ENCODE measurements around the gene ORMDL1. TPM values are rescaled to one million over a fixed set of nuclear protein-coding genes. Genes with fewer than 3 reads are reported as not detected.

ORMDL1 gene
- total and polyA plus RNA-seq, 2 of the 4 experiments (the other 2 are of a cell fraction), result 35.8 to 66.8 TPM

GRCh38 chr2:189799030-189799331 lies 14.8 kb upstream of the ORMDL1 start:
- H3K4me2 ChIP-seq (ENCODE audit: low read depth, low read length), result no peak overlapping the region
- no peak overlapping the region for H4K91ac ChIP-seq (ENCODE audit: insufficient read depth, low read depth, low read length)
- no peak overlapping the region for H3K18ac ChIP-seq (ENCODE audit: low read depth, low read length)
- no peak overlapping the region for H2AK9ac ChIP-seq (replicated peaks; ENCODE audit: low read depth, low read length, poor library complexity)
- no peak overlapping the region for H3K27ac ChIP-seq (ENCODE audit: insufficient read depth, low read length)
- peaks cover 8% of the 10 kb centered on the region; the same call in 1 of the 2 replicates for H3K4me1 ChIP-seq (ENCODE audit: control insufficient read depth, insufficient read depth, low read length)
- intact Hi-C loops (cut with micrococcal nuclease), result no loop called here
- no peaks in the 10 kb centered on the region for H4K20me1 ChIP-seq (ENCODE audit: insufficient read depth, low read length)
- H2BK120ac ChIP-seq (ENCODE audit: low read depth, low read length), result no peak overlapping the region
- peaks cover 12 to 18% of the 10 kb centered on the region in 2 experiments for H3K79me1 ChIP-seq (ENCODE audit: low read depth in 1 of 2, low read length in 2 of 2)
- POLR2A ChIA-PET (ENCODE audit: unreplicated experiment), result no interaction called here
- H3K14ac ChIP-seq (replicated peaks; ENCODE audit: low read depth, low read length), result no peak overlapping the region
- no peak for TF ChIP-seq ELK1 (IDR thresholded peaks at IDR 0.05; ENCODE audit: borderline replicate concordance, low read depth, low read length)
- TF ChIP-seq MAZ (IDR thresholded peaks at IDR 0.05; ENCODE audit: borderline replicate concordance, low read depth, low read length), result no peak
- no peak for TF ChIP-seq MAFK (IDR thresholded peaks at IDR 0.05; ENCODE audit: low read depth, low read length)
- TF ChIP-seq RCOR1 (IDR thresholded peaks at IDR 0.05; ENCODE audit: insufficient replicate concordance, low read length), result no peak
- no peak for TF ChIP-seq MXI1 (IDR thresholded peaks at IDR 0.05; ENCODE audit: borderline replicate concordance, low read depth, low read length)
- no peak for TF ChIP-seq RFX5 (IDR thresholded peaks at IDR 0.05; ENCODE audit: low read depth, low read length)
- no peak for TF ChIP-seq BHLHE40 (IDR thresholded peaks at IDR 0.05; ENCODE audit: low read depth, low read length)
- TF ChIP-seq POLR2A (IDR thresholded peaks at IDR 0.05; ENCODE audit: low read depth, low read length), result no peak
- no peak for TF ChIP-seq RAD21 (IDR thresholded peaks at IDR 0.05; ENCODE audit: low read length)
- no peak for TF ChIP-seq FOS (IDR thresholded peaks at IDR 0.05; ENCODE audit: low read depth, low read length)
- no peak for TF ChIP-seq CHD1 (IDR thresholded peaks at IDR 0.05; ENCODE audit: low read depth, low read length)
- TF ChIP-seq SMC3 (IDR thresholded peaks at IDR 0.05; ENCODE audit: low read depth, low read length), result no peak
- TF ChIP-seq CEBPB (IDR thresholded peaks at IDR 0.05; ENCODE audit: low read depth, low read length), result no peak
- TF ChIP-seq NFE2L2 (IDR thresholded peaks at IDR 0.05; ENCODE audit: low read depth, low read length), result no peak
- no peak for TF ChIP-seq CTCF (conservative IDR thresholded peaks at IDR 0.05; ENCODE audit: low read depth, low read length)
- TF ChIP-seq USF2 (IDR thresholded peaks at IDR 0.05; ENCODE audit: low read depth, low read length), result no peak
- ATAC-seq (ENCODE audit: low read depth) (no peak), DNase-seq (no peak)
- peaks cover 7% of the 10 kb centered on the region for H3K36me3 ChIP-seq (ENCODE audit: control insufficient read depth, insufficient read depth, low read length)
- no peak overlapping the region for H3K4ac ChIP-seq (ENCODE audit: low read depth, low read length)
- no peaks in the 10 kb centered on the region for H3K27me3 ChIP-seq (ENCODE audit: control insufficient read depth, insufficient read depth, low read length)
- H3K4me3 ChIP-seq (ENCODE audit: insufficient read depth, low read depth, low read length), result no peak overlapping the region
- H2BK5ac ChIP-seq (ENCODE audit: low read depth, low read length, poor library complexity, severe bottlenecking), result peak overlapping the region; percentile 77
- peaks cover 5% of the 10 kb centered on the region for H3K9me1 ChIP-seq (ENCODE audit: insufficient read depth, low read length)
- H4K5ac ChIP-seq (ENCODE audit: low read depth, low read length), result no peak overlapping the region
- H2AK5ac ChIP-seq (ENCODE audit: low read depth, low read length), result no peak overlapping the region
- dilution Hi-C loops (cut with HindIII; ENCODE audit: low sequenced_read_pairs, unreplicated experiment), result no loop called here
- H3K23ac ChIP-seq (ENCODE audit: low read depth, low read length), result no peak overlapping the region
- peak overlapping the region in 1 of 2 experiments; percentile 55; a peak in 1 of 4 replicates for H4K8ac ChIP-seq (ENCODE audit: low read depth in 2 of 2, low read length in 2 of 2)
- in situ Hi-C loops (cut with MboI; ENCODE audit: low sequenced_read_pairs), result loop anchor here (5.0 kb wide), 1 partner anchor 268 kb away; no protein-coding TSS in a partner anchor
- no peak overlapping the region for H2BK20ac ChIP-seq (ENCODE audit: low read depth, low read length)
- H3K56ac ChIP-seq (ENCODE audit: extremely low read depth, insufficient read depth, low read length), result no peak overlapping the region
- CTCF ChIA-PET, result interaction anchor here (0.5 to 1.6 kb wide), 10 partner anchors 9 to 275 kb away, joined by 3 to 5 read pairs (median 3); no protein-coding TSS in a partner anchor
- no peaks in the 10 kb centered on the region for H3K9me3 ChIP-seq (ENCODE audit: control insufficient read depth, insufficient read depth, low read length)
- no TSS peak for BruUV-seq (replicated peaks)
- no peak overlapping the region for H2AFZ ChIP-seq (replicated peaks; ENCODE audit: low read length, poor library complexity)
- no peak overlapping the region for H3K9ac ChIP-seq (ENCODE audit: low read depth, low read length)
- no peak overlapping the region for H2BK15ac ChIP-seq (ENCODE audit: low read depth, low read length)

All from IMR-90 (cell line).